Measurements from ENCODE around the gene CCDC192.

DNA sequence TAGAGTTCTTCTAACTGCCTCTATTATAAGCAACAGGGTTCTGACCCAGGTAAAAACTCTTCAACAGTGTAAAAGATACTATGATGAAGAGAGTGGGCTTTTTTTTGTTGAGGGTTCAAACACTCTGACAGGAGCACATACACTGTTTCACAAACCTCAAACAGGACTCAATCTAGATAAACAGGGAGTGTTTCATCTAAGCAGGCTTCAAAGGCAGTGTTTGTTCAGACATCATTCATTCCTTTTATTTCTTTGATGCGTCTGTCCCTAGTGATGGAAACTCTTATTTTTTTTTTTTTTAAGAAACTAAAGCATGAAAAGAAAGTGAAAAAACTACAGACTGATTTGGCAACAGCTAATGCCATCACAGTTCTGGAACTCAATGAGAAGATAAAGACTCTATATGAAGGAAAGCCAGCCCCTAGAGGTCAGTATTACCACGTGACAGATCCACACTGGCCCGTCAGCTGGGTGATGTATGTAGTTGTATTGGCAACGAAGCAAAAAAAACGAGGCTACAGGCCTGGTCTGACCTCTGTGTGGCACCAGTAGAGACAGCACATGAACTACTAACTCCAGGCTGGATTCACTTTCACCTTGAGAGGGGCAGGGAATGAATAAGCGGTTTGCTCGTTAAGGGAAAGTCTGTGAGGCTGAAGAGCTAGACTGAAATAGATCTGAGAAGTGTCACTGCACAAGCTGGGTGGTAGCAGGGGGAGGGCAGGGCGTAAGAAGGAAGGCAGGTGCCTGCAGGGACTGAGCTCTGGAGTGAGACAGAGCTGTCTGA, 172.2 kb downstream of the CCDC192 start:
- TF ChIP-seq, protein P1, sequence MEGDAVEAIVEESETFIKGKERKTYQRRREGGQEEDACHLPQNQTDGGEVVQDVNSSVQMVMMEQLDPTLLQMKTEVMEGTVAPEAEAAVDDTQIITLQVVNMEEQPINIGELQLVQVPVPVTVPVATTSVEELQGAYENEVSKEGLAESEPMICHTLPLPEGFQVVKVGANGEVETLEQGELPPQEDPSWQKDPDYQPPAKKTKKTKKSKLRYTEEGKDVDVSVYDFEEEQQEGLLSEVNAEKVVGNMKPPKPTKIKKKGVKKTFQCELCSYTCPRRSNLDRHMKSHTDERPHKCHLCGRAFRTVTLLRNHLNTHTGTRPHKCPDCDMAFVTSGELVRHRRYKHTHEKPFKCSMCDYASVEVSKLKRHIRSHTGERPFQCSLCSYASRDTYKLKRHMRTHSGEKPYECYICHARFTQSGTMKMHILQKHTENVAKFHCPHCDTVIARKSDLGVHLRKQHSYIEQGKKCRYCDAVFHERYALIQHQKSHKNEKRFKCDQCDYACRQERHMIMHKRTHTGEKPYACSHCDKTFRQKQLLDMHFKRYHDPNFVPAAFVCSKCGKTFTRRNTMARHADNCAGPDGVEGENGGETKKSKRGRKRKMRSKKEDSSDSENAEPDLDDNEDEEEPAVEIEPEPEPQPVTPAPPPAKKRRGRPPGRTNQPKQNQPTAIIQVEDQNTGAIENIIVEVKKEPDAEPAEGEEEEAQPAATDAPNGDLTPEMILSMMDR (IDR thresholded peaks at IDR 0.05): peak in 1 of 4 experiments; percentile 28
- no peak for TF ChIP-seq EP300 (IDR thresholded peaks at IDR 0.05)
- TF ChIP-seq POLR2A (IDR thresholded peaks at IDR 0.05): no peak
